Trophoblast cell (in vitro differentiated cells and primary cell): ENCODE measurements around the gene BTBD9.

Source experiments
- DNase-seq, 2 donors: peaks; one replicate each; pipeline ENCODE4 v3.0.0-alpha.2; 2016
- H2AFZ ChIP-seq: 2 replicates; pipeline ENCODE4 v1.6.1; 2013; ENCODE audit warnings: low read length, moderate library complexity, mild to moderate bottlenecking; ENCODE audit not compliant: insufficient read depth, poor library complexity
- H2AK5ac ChIP-seq: 2 replicates; pipeline ENCODE4 v1.6.1; 2013; ENCODE audit warnings: mild to moderate bottlenecking, low read length
- H2BK120ac ChIP-seq: 2 replicates; pipeline ENCODE4 v1.6.1; 2013; ENCODE audit warnings: low read length, mild to moderate bottlenecking, moderate library complexity; ENCODE audit not compliant: insufficient read depth, poor library complexity
- H2BK12ac ChIP-seq: 2 replicates; pipeline ENCODE4 v1.6.1; 2013; ENCODE audit warnings: mild to moderate bottlenecking, low read length, moderate library complexity
- H2BK5ac ChIP-seq: 2 replicates; pipeline ENCODE4 v1.6.1; 2013; ENCODE audit warnings: low read length, low read depth, moderate library complexity, mild to moderate bottlenecking; ENCODE audit not compliant: poor library complexity
- H3K14ac ChIP-seq: 2 replicates; pipeline ENCODE4 v1.6.1; 2013; ENCODE audit warnings: mild to moderate bottlenecking, low read length
- H3K18ac ChIP-seq: 2 replicates; pipeline ENCODE4 v1.6.1; 2013; ENCODE audit warnings: mild to moderate bottlenecking, low read length
- H3K23ac ChIP-seq: 2 replicates; pipeline ENCODE4 v1.6.1; 2013; ENCODE audit warnings: low read length
- H3K27ac ChIP-seq: 2 replicates; pipeline ENCODE4 v1.5.1; 2013; ENCODE audit warnings: low read depth, mild to moderate bottlenecking, inconsistent platforms, low read length, moderate library complexity
- H3K27me3 ChIP-seq: 2 replicates; pipeline ENCODE4 v1.6.1; 2013; ENCODE audit warnings: inconsistent platforms, mild to moderate bottlenecking, low read length, moderate library complexity; ENCODE audit not compliant: insufficient read depth
- H3K36me3 ChIP-seq, 2 experiments: 1 replicate in 1 of 2; 2 replicates in 1 of 2; pipeline ENCODE4 v1.6.1; 2013; ENCODE audit warnings: low read length in 2 of 2, mild to moderate bottlenecking in 2 of 2, moderate library complexity in 1 of 2; ENCODE audit not compliant: insufficient read depth in 2 of 2, control insufficient read depth in 1 of 2
- H3K4ac ChIP-seq: 2 replicates; pipeline ENCODE4 v1.6.1; 2013; ENCODE audit warnings: low read depth, mild to moderate bottlenecking, low read length, moderate library complexity
- H3K4me1 ChIP-seq, 2 experiments: 1 replicate in 1 of 2; 2 replicates in 1 of 2; pipeline ENCODE4 v1.6.1; 2013; ENCODE audit warnings: low read length in 2 of 2, mild to moderate bottlenecking in 2 of 2, moderate library complexity in 1 of 2; ENCODE audit not compliant: insufficient read depth in 2 of 2, control insufficient read depth in 1 of 2
- H3K4me2 ChIP-seq: 2 replicates; pipeline ENCODE4 v1.6.1; 2013; ENCODE audit warnings: inconsistent platforms, mild to moderate bottlenecking, low read length, moderate library complexity
- H3K4me3 ChIP-seq: 2 replicates; pipeline ENCODE4 v1.5.1; 2013; ENCODE audit warnings: mild to moderate bottlenecking, low read depth, low read length, inconsistent platforms
- H3K79me1 ChIP-seq: one replicate; pipeline ENCODE4 v1.6.1; 2013; ENCODE audit warnings: low read length
- H3K79me2 ChIP-seq: 2 replicates; pipeline ENCODE4 v1.6.1; 2013; ENCODE audit warnings: low read length, mild to moderate bottlenecking; ENCODE audit not compliant: control insufficient read depth, insufficient read depth, poor library complexity
- H3K9ac ChIP-seq: 2 replicates; pipeline ENCODE4 v1.6.1; 2013; ENCODE audit warnings: mild to moderate bottlenecking, low read length
- H3K9me3 ChIP-seq: 2 replicates; pipeline ENCODE4 v1.6.1; 2013; ENCODE audit warnings: low read depth, mild to moderate bottlenecking, control low read depth, inconsistent platforms, low read length; ENCODE audit not compliant: insufficient read depth
- H4K12ac ChIP-seq: 2 replicates; pipeline ENCODE4 v1.6.1; 2013; ENCODE audit warnings: low read depth, mild to moderate bottlenecking, low read length, moderate library complexity
- H4K8ac ChIP-seq: 2 replicates; pipeline ENCODE4 v1.6.1; 2013; ENCODE audit warnings: low read depth, mild to moderate bottlenecking, low read length, moderate library complexity
- H4K91ac ChIP-seq: one replicate; pipeline ENCODE4 v1.6.1; 2013; ENCODE audit warnings: low read depth, mild to moderate bottlenecking, low read length, moderate library complexity
- WGBS: extraction: QIAGEN DNeasy Blood & Tissue Kit; methylation state at CpG from one replicate; pipeline ENCODE4 v1.1.7; 2013; ENCODE audit warnings: missing lambda C conversion rate; ENCODE audit not compliant: insufficient read length, insufficient coverage; ENCODE audit errors: extremely low coverage; 5-methylcytosine and 5-hydroxymethylcytosine counted together

Gene BTBD9

DNA sequence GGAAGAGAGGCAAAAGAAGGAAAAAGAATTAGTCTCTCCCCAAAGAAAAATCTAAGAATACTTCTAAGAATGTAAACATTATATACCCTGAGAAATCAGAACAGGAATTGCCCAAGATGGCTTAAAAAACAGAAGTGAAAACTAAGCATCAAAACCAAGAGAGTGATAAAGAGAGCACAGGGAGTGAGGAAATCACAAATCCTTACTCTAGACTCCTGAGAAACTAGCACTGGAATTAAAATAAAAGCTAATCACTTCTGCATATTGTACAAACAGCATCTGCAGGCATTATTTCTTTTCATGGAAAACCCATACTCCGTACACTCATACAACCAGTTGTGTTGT lies 285.7 kb downstream of the BTBD9 start:
- Histone ChIP-seq H4K91ac (no peak overlapping the region), H3K79me2 (no peaks in the 10 kb centered on the region), H4K12ac (no peak overlapping the region), H3K9me3 (no peaks in the 10 kb centered on the region), H2BK5ac (no peak overlapping the region), H3K36me3 (no peaks in the 10 kb centered on the region), H4K8ac (no peak overlapping the region), H3K18ac (no peak overlapping the region), H2BK12ac (no peak overlapping the region), H3K14ac (no peak overlapping the region), H3K27ac (no peak overlapping the region), H3K9ac (no peak overlapping the region), H2AFZ (no peak overlapping the region), H2AK5ac (no peak overlapping the region), H2BK120ac (no peak overlapping the region), H3K79me1 (no peaks in the 10 kb centered on the region), H3K4me3 (no peak overlapping the region), H3K4ac (no peak overlapping the region), H3K4me2 (no peak overlapping the region), H3K27me3 (no peaks in the 10 kb centered on the region), H3K4me1 (peaks cover 0 to 2% of the 10 kb centered on the region in 2 experiments), H3K23ac (no peak overlapping the region)
- DNase-seq = no peak
- no CpG with 5 or more reads among the region's 1 CpG for WGBS

- H2BK12ac ChIP-seq = no peak overlapping the region
- H3K4me1 ChIP-seq = peaks cover 0 to 2% of the 10 kb centered on the region in 2 experiments
- H3K9ac ChIP-seq = no peak overlapping the region
- no peak overlapping the region for H3K23ac ChIP-seq
- no peak overlapping the region for H4K8ac ChIP-seq
- no peak overlapping the region for H4K12ac ChIP-seq
- no peak overlapping the region for H3K14ac ChIP-seq
- WGBS = 93% methylated on average over 1 of the region's 7 CpGs
- H3K4me3 ChIP-seq = no peak overlapping the region
- H3K27me3 ChIP-seq = no peaks in the 10 kb centered on the region
- no peak overlapping the region for H3K27ac ChIP-seq
- no peak overlapping the region for H2AK5ac ChIP-seq
- H3K79me1 ChIP-seq = no peaks in the 10 kb centered on the region
- no peak for DNase-seq
- no peak overlapping the region for H2AFZ ChIP-seq
- no peak overlapping the region for H3K18ac ChIP-seq
- no peak overlapping the region for H3K4ac ChIP-seq
- H3K36me3 ChIP-seq = no peaks in the 10 kb centered on the region
- H2BK120ac ChIP-seq = no peak overlapping the region
- H3K79me2 ChIP-seq = no peaks in the 10 kb centered on the region
- H2BK5ac ChIP-seq = no peak overlapping the region
- H4K91ac ChIP-seq = no peak overlapping the region
- no peak overlapping the region for H3K4me2 ChIP-seq
- no peaks in the 10 kb centered on the region for H3K9me3 ChIP-seq
Observed at GRCh38 chr6:38353310-38354036, 286.3 kb downstream of the BTBD9 start.

DNA sequence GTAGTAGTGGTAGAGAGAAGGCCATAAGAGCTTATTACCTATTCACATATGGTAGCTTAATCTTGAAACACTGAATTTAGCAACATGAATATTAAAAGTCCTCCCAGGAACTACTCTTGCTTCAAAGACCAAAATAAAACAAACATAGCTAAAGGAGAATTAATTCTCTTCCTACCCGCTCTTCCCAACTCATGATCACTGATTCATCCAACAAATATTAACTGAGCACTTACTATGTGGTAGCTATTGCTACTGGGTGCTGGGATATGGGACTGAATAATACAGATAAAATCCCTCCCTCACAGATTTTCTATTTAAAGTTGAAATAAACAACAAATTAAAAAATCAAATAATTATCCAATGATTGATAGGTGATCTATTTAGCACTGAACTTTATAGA lies 287.1 kb downstream of the BTBD9 start:
- Histone ChIP-seq H3K79me1 (no peaks in the 10 kb centered on the region), H3K4ac (no peak overlapping the region), H3K18ac (no peak overlapping the region), H4K12ac (no peak overlapping the region), H2AFZ (no peak overlapping the region), H2BK12ac (no peak overlapping the region), H3K4me3 (no peak overlapping the region), H2BK5ac (no peak overlapping the region), H3K27me3 (no peaks in the 10 kb centered on the region), H3K14ac (no peak overlapping the region), H2BK120ac (no peak overlapping the region), H3K27ac (no peak overlapping the region), H2AK5ac (no peak overlapping the region), H3K4me2 (no peak overlapping the region), H3K4me1 (no peaks in the 10 kb centered on the region), H3K9me3 (no peaks in the 10 kb centered on the region), H4K8ac (no peak overlapping the region), H3K79me2 (no peaks in the 10 kb centered on the region), H4K91ac (no peak overlapping the region), H3K36me3 (no peaks in the 10 kb centered on the region), H3K23ac (no peak overlapping the region), H3K9ac (no peak overlapping the region)
- whole genome bisulfite sequencing = no CpG with 5 or more reads among the region's 1 CpG
- peak in 1 of 2 donors; percentile 14 for DNase-seq

DNA sequence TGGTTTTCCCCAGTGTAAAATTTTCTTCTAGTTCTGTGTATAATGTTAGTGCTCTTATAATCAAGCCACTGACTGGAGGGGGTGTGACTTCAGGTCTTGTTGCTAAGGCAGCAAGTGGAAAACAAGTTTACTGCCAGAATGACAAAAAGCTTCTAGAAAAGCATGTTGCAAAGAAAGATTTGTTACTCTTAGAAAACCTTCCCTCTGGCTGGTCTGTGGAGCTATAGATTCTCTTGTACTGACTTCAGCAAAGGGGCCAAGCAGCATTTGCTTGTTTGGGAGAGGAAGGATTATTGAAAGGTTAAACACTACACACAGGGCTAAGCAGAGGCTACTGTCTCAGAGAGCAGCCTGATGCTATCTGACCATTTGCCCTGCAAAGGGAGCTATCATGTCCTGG lies 288.8 kb downstream of the BTBD9 start:
- H3K79me1 ChIP-seq = no peaks in the 10 kb centered on the region
- no peak overlapping the region for H3K27ac ChIP-seq
- no peak overlapping the region for H3K23ac ChIP-seq
- H2AFZ ChIP-seq = no peak overlapping the region
- no peak overlapping the region for H2BK12ac ChIP-seq
- no peak overlapping the region for H4K12ac ChIP-seq
- H3K18ac ChIP-seq = no peak overlapping the region
- no peak overlapping the region for H3K4ac ChIP-seq
- no peak overlapping the region for H3K14ac ChIP-seq
- no peak overlapping the region for H3K4me3 ChIP-seq
- no peak overlapping the region for H3K9ac ChIP-seq
- no peaks in the 10 kb centered on the region for H3K27me3 ChIP-seq
- H2BK120ac ChIP-seq = no peak overlapping the region
- H4K91ac ChIP-seq = no peak overlapping the region
- H3K79me2 ChIP-seq = no peaks in the 10 kb centered on the region
- H4K8ac ChIP-seq = no peak overlapping the region
- H3K36me3 ChIP-seq = no peaks in the 10 kb centered on the region
- DNase-seq = peak in 1 of 2 donors; percentile 19
- no peak overlapping the region for H2AK5ac ChIP-seq
- H2BK5ac ChIP-seq = no peak overlapping the region
- no peak overlapping the region for H3K4me2 ChIP-seq
- H3K9me3 ChIP-seq = no peaks in the 10 kb centered on the region
- peaks cover 0 to 2% of the 10 kb centered on the region in 2 experiments for H3K4me1 ChIP-seq
